Fibroblast of skin of right biceps (primary cell): ENCODE results near the gene RIPK3.
A peak's percentile ranks its signal among the peaks of the same experiment; 100 is the strongest.

Experiments used
- DNase-seq: peaks from one replicate; pipeline ENCODE4 v3.0.0-alpha.2; 2013

RIPK3 gene

GRCh38 chr14:24321212-24321975, 18.4 kb downstream of the RIPK3 start:
- no peak for DNase-seq

- DNase-seq = peak; percentile 49
These were observed 22.5 kb downstream of the RIPK3 start for GRCh38 chr14:24317141-24317928.

DNA sequence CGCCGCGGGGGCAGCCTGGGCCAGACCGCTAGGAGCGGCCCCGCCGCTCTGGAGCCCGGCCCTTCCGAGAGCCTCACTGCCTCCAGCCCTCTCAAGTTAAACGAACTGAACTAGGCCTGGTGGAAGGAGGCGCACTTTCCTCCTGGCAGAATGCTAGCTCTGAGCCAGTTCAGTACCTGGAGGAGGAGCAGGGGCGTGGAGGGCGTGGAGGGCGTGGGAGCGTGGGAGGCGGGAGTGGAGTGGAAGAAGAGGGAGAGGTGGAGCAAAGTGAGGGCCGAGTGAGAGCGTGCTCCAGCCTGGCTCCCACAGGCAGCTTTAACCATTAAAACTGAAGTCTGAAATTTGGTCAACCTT, 23.2 kb downstream of the RIPK3 start:
- DNase-seq = no peak

- no peak for DNase-seq
These were observed 23.8 kb downstream of the RIPK3 start for GRCh38 chr14:24315807-24316596.

DNA sequence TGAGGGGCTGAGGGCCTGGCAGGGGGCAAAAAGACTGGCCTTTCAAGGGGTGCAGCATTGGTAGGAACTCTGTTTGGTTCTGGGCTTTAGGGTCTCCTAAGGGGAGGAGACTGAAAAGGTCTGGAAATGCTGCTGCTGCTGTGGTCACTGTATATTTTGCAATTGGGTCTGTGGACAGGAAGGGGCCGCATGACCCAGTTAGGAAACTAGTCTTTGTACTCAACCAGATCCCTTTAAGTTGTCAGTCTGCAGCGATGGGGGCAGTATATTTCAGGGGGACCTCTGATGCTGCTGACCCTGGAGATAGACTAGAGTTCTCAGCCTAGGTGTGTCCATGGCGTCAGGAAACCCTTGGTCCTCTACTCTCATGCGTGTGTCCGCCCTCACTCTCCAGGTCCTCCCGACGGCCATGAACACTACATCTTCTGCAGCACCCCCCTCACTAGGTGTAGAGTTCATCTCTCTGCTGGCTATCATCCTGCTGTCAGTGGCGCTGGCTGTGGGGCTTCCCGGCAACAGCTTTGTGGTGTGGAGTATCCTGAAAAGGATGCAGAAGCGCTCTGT, 24.5 kb downstream of the RIPK3 start:
- DNase-seq = no peak

DNA sequence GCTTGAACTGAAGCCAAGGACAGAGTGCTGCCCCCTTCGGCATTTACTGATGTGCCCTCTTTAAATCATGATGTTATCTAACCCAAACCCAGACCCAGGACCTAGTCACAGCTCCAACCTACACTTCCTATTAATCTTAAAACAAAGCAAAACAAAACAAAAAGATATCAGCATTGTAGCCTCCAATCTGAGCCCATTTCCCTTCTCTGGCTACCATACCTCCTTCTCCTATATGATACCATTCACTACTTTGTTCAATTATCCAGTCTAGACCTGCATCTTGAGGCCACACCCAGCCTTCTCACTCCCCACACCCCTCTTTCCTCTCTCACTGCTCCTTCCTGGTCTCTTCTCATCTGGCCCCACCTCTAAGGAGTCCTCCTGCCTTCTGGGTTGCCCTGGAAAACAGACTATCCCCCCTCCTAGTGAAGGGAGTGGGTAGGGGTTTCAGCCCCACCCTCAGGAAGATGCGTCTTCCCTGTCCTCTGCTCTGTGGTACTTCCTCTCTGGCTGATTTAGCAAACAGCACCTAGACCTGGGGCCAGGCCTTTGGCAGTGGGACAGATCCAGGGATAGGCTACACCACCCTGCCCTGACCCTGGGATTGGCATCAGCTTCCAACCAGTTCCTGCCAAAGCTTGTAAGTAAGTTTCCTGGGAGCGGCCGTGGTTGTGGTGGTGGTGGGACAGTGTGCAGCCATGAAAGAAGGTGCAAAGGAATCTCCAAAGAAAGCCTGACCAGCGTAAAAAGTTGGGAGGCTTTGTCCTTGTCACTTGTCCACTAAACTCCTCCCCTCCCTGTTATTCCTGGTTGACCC, 25.2 kb downstream of the RIPK3 start:
- no peak for DNase-seq

GRCh38 chr14:24313913-24314312, 25.9 kb downstream of the RIPK3 start:
- no peak for DNase-seq

DNA sequence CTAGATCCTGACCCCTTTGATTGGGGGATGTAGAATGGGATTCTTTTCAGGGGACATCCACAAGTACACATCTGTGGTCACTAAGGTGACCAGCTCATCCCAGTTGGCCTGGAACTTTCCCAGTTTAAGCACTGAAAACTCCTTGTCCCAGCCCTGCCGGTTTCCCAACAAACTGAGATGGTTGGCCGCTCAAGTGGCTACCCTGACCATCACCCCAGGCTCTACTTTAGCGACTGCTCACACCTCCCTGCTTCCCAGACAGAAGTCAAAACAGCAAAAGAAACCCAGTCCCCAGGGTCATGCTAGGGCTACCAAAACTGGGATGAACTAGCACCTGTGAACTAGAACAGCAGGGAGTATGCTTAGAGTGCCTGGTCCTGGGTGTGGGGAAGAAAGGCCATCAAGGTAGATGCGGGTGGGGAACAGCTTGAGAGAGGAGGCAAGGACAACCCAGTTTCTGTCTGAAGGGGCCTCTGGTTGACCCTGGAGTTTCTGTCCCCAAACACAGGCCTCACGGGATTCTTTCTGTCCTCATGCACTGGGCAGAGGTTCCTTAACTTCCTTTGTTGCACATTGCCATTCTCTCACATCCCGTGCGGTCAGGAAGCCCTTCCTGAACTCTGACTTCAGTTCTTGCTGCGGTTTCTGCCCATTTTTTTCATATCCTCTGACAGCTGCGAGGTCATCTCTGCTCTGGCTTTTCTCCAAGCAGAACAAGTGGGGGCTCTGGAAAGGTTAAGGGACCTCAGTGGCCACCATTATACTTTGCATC, 26.9 kb downstream of the RIPK3 start:
- no peak for DNase-seq

DNA sequence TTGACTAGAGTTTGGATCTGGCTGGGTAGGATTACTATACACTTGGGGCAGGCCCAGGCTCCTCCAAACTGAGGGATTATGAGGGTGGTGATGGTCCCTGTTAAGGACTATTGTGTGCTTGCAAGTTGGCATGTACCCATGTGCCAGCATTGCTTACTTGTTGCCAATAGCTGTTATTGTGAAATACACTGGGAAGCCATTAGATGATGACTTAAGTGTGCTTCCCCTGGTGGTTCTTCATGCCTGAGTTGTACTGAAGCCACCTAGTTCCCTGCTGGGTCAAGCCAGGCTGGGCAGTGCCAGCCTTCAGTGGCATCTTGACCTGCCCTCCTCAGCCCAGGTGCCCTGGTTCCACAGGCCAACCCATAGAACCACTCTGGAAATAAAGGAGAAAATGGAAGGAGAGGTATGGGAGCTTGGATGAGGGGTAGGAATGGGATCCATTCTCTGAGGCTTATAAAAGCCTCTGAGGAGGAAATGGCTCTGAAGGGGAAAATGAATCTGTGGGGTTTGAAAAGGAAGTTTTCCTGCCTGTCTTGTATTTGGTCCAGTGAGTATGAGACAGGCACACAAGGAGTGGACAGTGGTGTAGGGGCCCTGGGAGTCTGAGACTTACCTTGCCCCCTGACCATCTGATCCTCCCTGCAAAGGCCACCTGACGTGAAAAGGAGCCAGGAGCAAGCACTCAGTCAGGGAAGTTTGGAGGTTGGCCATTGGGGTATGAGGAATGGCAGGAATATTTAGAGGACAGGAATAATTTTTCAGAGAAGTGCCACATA, 27.8 kb downstream of the RIPK3 start:
- no peak for DNase-seq

- DNase-seq = peak; percentile 73
These were observed 28.9 kb downstream of the RIPK3 start, which contains the start of gene LTB4R for GRCh38 chr14:24310646-24311604. TSS of gene LTB4R (plus strand) at chr14:24311502. CDS start at chr14:24315652, 4,150 bp downstream.

GRCh38 chr14:24310265-24310645, 29.5 kb downstream of the RIPK3 start:
- no peak for DNase-seq

DNA sequence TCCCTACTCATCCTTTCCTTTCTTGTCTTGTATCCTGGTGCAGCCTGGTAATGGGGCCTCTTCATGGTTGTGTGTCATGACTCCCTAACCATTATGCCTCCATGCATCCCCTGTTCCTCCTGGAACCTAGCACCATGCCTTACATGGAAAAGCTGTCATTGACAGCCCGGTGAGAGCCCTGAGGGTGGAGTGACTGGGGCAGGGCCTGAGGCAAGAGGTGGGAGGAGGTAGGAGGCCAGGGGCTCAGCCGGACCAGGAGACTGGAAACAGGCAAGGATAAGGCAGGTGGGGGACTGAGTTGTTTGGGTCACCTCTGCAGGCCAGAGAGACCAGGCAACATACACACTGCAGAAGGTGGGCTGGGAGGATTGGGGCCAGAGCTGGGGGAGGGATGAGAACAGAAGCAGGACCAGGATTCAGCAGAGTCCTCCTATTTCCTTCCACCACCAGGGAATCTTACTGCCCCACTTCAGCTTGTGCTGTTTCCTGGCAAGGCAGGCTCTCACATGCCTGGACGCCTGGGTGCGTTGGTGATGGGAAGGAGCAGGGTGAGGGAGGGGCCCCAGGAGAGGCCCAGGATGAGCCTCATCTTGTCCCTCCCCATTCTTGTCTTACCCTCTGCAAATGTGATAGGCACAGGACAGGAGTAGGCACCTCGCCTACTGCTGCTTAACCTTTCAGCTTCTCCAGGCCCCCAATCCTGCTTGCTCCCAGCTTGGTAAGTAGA, 30.1 kb downstream of the RIPK3 start, which contains the start of gene LTB4R2:
Gene LTB4R2, plus strand, starts transcription at position 603 of the 727 bp plus-strand sequence. CDS start 525 bp downstream, outside the sequence.
- no peak for DNase-seq

DNA sequence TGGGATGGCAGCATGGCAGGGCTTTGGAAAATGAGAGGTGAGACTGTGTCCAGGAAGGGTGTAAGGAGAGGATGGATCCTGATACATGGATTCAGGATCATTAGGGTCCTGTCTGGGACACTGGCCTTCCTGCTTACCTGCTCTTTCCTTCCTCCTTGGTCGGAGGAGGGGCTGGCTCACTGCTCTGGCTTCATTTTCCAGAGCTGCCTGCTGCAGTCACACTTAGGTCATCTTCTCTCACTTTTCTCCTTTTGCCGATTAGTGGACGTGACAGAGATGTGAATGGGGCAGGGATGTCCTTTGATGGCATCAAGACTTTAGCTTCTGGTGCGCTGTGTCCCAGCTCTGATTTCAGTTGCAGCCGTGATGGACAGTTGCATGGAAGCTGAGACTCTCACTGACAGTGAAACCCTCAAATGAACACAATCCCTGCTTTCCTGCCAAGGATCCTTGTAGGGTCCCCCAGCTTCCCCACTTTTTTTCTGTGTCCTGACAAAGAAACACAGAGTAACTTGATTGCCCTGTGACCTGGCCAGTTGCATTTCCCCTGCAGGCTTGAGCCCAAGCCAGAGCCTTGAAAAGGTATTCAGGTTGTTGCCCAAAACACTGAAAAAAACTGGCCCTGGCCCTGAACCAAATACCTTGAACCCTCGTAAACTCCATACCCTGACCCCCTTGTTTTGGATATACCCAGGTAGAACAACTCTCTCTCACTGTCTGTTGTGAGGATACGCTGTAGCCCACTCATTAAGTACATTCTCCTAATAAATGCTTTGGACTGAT, 31.3 kb downstream of the RIPK3 start:
- DNase-seq = no peak

GRCh38 chr14:24307575-24308341, 32.0 kb downstream of the RIPK3 start, which contains the start of gene CIDEB:
TSS of gene CIDEB (minus strand) at chr14:24307977. CDS start at chr14:24307858, 119 bp downstream.
- peak; percentile 53 for DNase-seq

- no peak for DNase-seq
These were observed 32.6 kb downstream of the RIPK3 start for GRCh38 chr14:24307156-24307574.

GRCh38 chr14:24304019-24304387, 35.8 kb downstream of the RIPK3 start:
- DNase-seq = no peak
